Testis (tissue), 2 donors: ENCODE results near the gene DAPK3.

Experiments
- CTCF ChIP-seq, 3 experiments: fragments of 450-650 bp in 2 of 3; fragments of 200-600 bp in 1 of 3; sonication (generic) in 1 of 3; IDR thresholded peaks; one replicate each; pipeline ENCODE4 v1.5.1; 2016 to 2019; ENCODE audit warnings: antibody characterized with exemption in 3 of 3, mild to moderate bottlenecking in 2 of 3, moderate library complexity in 1 of 3
- POLR2A ChIP-seq: fragments of 450-650 bp; IDR thresholded peaks from one replicate; pipeline ENCODE4 v1.6.1; 2017; ENCODE audit warnings: antibody characterized with exemption, mild to moderate bottlenecking, moderate library complexity

DNA sequence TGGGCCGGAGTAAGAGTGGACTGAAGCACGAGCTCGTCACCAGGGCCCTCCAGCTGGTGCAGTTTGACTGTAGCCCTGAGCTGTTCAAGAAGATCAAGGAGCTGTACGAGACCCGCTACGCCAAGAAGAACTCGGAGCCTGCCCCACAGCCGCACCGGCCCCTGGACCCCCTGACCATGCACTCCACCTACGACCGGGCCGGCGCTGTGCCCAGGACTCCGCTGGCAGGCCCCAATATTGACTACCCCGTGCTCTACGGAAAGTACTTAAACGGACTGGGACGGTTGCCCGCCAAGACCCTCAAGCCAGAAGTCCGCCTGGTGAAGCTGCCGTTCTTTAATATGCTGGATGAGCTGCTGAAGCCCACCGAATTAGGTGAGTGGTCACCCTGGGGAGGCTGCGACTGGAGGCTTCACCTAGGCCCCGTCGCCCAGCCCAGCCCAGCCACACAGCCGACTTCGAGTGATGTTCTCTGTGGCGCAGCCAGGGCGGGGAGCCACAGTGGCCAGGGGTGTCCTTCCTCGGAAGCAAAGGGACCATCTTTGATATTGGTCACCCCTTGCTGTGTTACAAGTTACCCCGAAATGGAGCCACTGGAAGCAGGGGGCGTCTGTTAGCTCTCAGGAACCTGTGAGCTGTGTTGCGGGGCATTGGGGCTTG lies 42.2 kb upstream of the DAPK3 start:
- TF ChIP-seq CTCF (IDR thresholded peaks at IDR 0.05) (no peak), POLR2A (no peak)
